OCI-LY7 (cell line): Measurements from ENCODE around the gene PDCD5. TPM values are rescaled to one million over a fixed set of nuclear protein-coding genes. Genes with fewer than 3 reads are reported as not detected.
"Not testable (repeated sequence)": the region's sequence is repeated elsewhere in the genome, so short reads cannot be mapped to it uniquely, and the experiment has no call there.

Experiments
- BruUV-seq: library from RNA; stranded (reverse); fragments of 400-500 nt; replicated peaks from 2 replicates; lab custom pipeline; 2021; lab: Mats Ljungman, UMichigan
- CTCF ChIA-PET: fragments of 300-600 bp; sonication (Branson Sonifier 250); formaldehyde crosslinking; loops from one replicate; lab custom pipeline; 2022; ENCODE audit warnings: antibody characterized with exemption; ENCODE audit not compliant: unreplicated experiment; lab: Charles Lee
- POLR2A ChIA-PET: fragments of 300-600 bp; sonication (Branson Sonifier 250); formaldehyde crosslinking; loops from one replicate; lab custom pipeline; 2022; ENCODE audit warnings: antibody characterized with exemption; lab: Charles Lee
- DNase-seq: peaks from one replicate; pipeline ENCODE4 v3.0.0-alpha.2; 2015; ENCODE audit warnings: low spot score
- H2AFZ ChIP-seq: fragments of 200-600 bp; sonication (generic), shearing (Covaris generic); 2 replicates; pipeline ENCODE4 v1.6.1; 2014; ENCODE audit warnings: mild to moderate bottlenecking, antibody characterized with exemption, low read length, moderate library complexity
- H3K27ac ChIP-seq: fragments of 200-600 bp; sonication (generic); 2 replicates; pipeline ENCODE4 v1.5.1; 2014; ENCODE audit warnings: mixed run types, low read depth, mild to moderate bottlenecking, moderate library complexity, low read length, inconsistent platforms; ENCODE audit not compliant: poor library complexity, severe bottlenecking
- H3K36me3 ChIP-seq: fragments of 200-600 bp; sonication (generic); 2 replicates; pipeline ENCODE4 v1.6.1; 2014; ENCODE audit warnings: mild to moderate bottlenecking, antibody characterized with exemption, low read length, moderate library complexity, mixed read lengths; ENCODE audit not compliant: insufficient read depth
- H3K4me1 ChIP-seq: fragments of 200-600 bp; sonication (generic); 2 replicates; pipeline ENCODE4 v1.5.1; 2014; ENCODE audit warnings: mild to moderate bottlenecking, low read length; ENCODE audit not compliant: insufficient read depth, poor library complexity, severe bottlenecking
- H3K4me2 ChIP-seq: fragments of 200-600 bp; sonication (generic); 2 replicates; pipeline ENCODE4 v1.6.1; 2014; ENCODE audit warnings: mild to moderate bottlenecking, low read length
- H3K4me3 ChIP-seq: fragments of 200-600 bp; sonication (generic); 2 replicates; pipeline ENCODE4 v1.5.1; 2014; ENCODE audit warnings: mild to moderate bottlenecking, low read depth, low read length; ENCODE audit not compliant: poor library complexity, severe bottlenecking
- H3K79me2 ChIP-seq: fragments of 200-600 bp; sonication (generic); 2 replicates; pipeline ENCODE4 v1.6.1; 2016; ENCODE audit warnings: low read depth, mild to moderate bottlenecking, low read length, moderate library complexity, mixed read lengths; ENCODE audit not compliant: insufficient read depth
- H3K9me2 ChIP-seq: fragments of 200-600 bp; sonication (generic); 2 replicates; pipeline ENCODE4 v1.6.1; 2016; ENCODE audit warnings: mild to moderate bottlenecking, low read length, mixed read lengths; ENCODE audit not compliant: insufficient read depth
- H3K9me3 ChIP-seq: fragments of 200-600 bp; sonication (generic); 2 replicates; pipeline ENCODE4 v1.6.1; 2014; ENCODE audit warnings: mild to moderate bottlenecking, mixed run types, low read length, mixed read lengths
- H4K20me1 ChIP-seq: fragments of 200-600 bp; sonication (generic); 2 replicates; pipeline ENCODE4 v1.6.1; 2014; ENCODE audit warnings: mild to moderate bottlenecking, antibody characterized with exemption, low read length, moderate library complexity, mixed read lengths; ENCODE audit not compliant: insufficient read depth
- EZH2phosphoT487 ChIP-seq: fragments of 200-600 bp; sonication (generic); IDR thresholded peaks from 2 replicates; pipeline ENCODE4 v1.6.1; 2018; ENCODE audit warnings: low read depth, borderline replicate concordance, mild to moderate bottlenecking, mixed run types, antibody characterized with exemption, low read length, moderate library complexity, mixed read lengths
- intact Hi-C: fragments of 100-400 bp; cut with micrococcal nuclease; formaldehyde crosslinking; loops from one replicate; pipeline ENCODE4 v1.10.0; 2022; ENCODE audit not compliant: unreplicated experiment
- total RNA-seq, 2 experiments: library from RNA; depleted of rRNA in 1 of 2; stranded (reverse); fragments of >200 nt in 1 of 2; shearing (Covaris generic) in 1 of 2; gene quantifications; 2 replicates each; pipeline ENCODE4 v1.2.3, GENCODE V29; 2014 to 2022
- TF ChIP-seq, protein P1 (sequence below): fragments of 200-600 bp; sonication (generic); conservative IDR thresholded peaks from 2 replicates; pipeline ENCODE4 v1.5.1; 2014; ENCODE audit warnings: mild to moderate bottlenecking, antibody characterized with exemption, low read length, moderate library complexity, mixed read lengths

The PDCD5 gene
- total RNA-seq, 2 experiments from 2014 or later: 162 to 186 TPM

DNA sequence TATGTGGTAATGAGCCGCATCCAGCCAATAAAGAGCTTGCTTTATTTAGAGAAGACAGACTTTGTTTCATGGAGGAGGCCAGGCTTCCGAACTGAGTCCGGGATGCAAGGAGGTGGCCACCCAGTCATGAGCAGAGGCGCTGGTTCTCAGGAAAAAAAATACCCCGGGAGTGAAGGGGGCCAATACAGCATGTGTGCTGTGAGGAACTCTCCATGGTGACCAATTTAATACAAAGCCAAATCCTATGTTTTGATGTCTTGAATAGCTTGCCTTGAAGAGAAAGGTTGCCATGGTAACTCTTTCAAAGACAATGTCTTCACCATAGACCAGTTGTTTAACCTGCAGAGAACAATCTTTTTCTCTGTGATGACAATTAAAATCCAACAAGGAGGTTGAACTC is 43.4 kb upstream of the PDCD5 start:
- Histone ChIP-seq H3K4me1 (no peaks in the 10 kb centered on the region), H3K27ac (no peak overlapping the region), H3K36me3 (no peaks in the 10 kb centered on the region), H3K4me3 (no peak overlapping the region), H4K20me1 (no peaks in the 10 kb centered on the region), H3K4me2 (no peak overlapping the region), H3K79me2 (no peaks in the 10 kb centered on the region), H3K9me2 (no peaks in the 10 kb centered on the region), H3K9me3 (0 out of 2 replicates have a peak, but pooled peaks cover 10% of the 10 kb centered on the region), H2AFZ (no peak overlapping the region)
- POLR2A ChIA-PET: interaction anchor here (0.6 to 0.8 kb wide), 2 partner anchors 198 to 340 kb away, joined by 3 read pairs; no protein-coding TSS in a partner anchor
- BruUV-seq: no TSS peak
- CTCF ChIA-PET: no interaction called here
- intact Hi-C loops: no loop called here
- no peak for DNase-seq
- TF ChIP-seq, protein P1, sequence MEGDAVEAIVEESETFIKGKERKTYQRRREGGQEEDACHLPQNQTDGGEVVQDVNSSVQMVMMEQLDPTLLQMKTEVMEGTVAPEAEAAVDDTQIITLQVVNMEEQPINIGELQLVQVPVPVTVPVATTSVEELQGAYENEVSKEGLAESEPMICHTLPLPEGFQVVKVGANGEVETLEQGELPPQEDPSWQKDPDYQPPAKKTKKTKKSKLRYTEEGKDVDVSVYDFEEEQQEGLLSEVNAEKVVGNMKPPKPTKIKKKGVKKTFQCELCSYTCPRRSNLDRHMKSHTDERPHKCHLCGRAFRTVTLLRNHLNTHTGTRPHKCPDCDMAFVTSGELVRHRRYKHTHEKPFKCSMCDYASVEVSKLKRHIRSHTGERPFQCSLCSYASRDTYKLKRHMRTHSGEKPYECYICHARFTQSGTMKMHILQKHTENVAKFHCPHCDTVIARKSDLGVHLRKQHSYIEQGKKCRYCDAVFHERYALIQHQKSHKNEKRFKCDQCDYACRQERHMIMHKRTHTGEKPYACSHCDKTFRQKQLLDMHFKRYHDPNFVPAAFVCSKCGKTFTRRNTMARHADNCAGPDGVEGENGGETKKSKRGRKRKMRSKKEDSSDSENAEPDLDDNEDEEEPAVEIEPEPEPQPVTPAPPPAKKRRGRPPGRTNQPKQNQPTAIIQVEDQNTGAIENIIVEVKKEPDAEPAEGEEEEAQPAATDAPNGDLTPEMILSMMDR: no peak
- no peak for TF ChIP-seq EZH2phosphoT487

DNA sequence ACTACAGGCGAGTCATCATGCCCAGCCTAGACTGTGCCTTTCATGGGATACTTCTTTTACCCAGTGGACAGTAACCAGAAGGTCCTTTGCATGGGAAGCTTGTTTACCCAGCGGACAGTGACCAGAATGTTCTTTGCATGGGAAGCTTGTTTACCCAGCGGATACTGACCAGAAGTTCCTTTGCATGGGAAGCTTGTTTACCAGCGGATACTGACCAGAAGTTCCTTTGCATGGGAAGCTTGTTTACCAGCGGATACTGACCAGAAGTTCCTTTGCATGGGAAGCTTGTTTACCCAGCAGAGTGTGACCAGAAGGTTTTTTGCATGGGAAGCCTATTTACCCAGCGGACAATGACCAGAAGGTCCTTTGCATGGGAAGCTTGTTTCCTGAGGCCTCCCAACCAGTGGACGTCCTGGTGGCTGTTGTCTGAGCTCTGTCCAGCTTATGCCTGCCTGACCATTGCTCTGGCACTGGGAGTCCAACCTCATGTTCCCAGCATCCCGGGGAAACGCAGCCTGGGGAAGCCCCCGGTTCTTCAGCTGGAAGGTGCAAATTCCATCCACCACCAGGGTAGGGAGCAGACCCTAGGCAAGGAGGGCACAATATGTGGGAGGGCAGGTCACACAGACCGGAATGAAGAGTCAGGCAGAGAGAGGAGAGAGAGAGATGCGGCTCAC is 41.6 kb upstream of the PDCD5 start:
- no peaks in the 10 kb centered on the region for H3K36me3 ChIP-seq
- BruUV-seq: no TSS peak
- intact Hi-C loops: no loop called here
- no peaks in the 10 kb centered on the region for H4K20me1 ChIP-seq
- H3K79me2 ChIP-seq: no peaks in the 10 kb centered on the region
- TF ChIP-seq, protein P1: no peak
- no peak for TF ChIP-seq EZH2phosphoT487
- DNase-seq: no peak
- H2AFZ ChIP-seq: no peak overlapping the region
- no peaks in the 10 kb centered on the region for H3K4me1 ChIP-seq
- CTCF ChIA-PET: no interaction called here
- H3K4me2 ChIP-seq: no peak overlapping the region
- no peak overlapping the region for H3K27ac ChIP-seq
- H3K9me2 ChIP-seq: no peaks in the 10 kb centered on the region
- H3K4me3 ChIP-seq: no peak overlapping the region
- POLR2A ChIA-PET: interaction anchor here (0.6 kb wide), 2 partner anchors 14 to 284 kb away, joined by 3 to 7 read pairs; no protein-coding TSS in a partner anchor
- 0 out of 2 replicates have a peak, but pooled peaks cover 3% of the 10 kb centered on the region for H3K9me3 ChIP-seq

DNA sequence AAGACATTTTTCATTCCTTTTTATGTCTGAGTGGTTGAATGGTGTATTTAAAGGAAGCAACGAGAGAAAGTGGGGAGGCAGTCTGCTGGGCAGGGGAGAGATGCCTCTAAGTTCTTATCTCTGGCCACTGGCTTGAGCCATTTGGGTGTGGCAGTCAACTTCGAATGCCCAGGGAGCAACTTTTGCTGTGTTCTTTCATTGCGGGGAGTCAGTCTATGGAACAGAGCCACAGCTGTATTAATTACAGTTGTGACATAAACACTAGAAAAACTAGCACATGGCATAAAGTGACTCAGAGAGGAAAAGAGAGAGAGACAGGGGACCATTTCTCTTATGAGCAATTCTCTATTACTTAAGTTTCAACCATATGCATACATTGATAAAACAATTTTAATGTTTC is 40.4 kb upstream of the PDCD5 start:
- Histone ChIP-seq H3K4me2 (no peak overlapping the region), H3K79me2 (no peaks in the 10 kb centered on the region), H3K27ac (no peak overlapping the region), H4K20me1 (no peaks in the 10 kb centered on the region), H3K9me3 (no peaks in the 10 kb centered on the region), H2AFZ (no peak overlapping the region), H3K4me3 (no peak overlapping the region), H3K36me3 (no peaks in the 10 kb centered on the region), H3K4me1 (no peaks in the 10 kb centered on the region), H3K9me2 (no peaks in the 10 kb centered on the region)
- ChIA-PET POLR2A (interaction anchor here (0.6 kb wide), 1 partner anchor 1108 kb away, joined by 3 read pairs; no protein-coding TSS in a partner anchor), CTCF (no interaction called here)
- no peak for DNase-seq
- TF ChIP-seq, protein P1: no peak
- no peak for TF ChIP-seq EZH2phosphoT487
- intact Hi-C loops: no loop called here
- BruUV-seq: no TSS peak

DNA sequence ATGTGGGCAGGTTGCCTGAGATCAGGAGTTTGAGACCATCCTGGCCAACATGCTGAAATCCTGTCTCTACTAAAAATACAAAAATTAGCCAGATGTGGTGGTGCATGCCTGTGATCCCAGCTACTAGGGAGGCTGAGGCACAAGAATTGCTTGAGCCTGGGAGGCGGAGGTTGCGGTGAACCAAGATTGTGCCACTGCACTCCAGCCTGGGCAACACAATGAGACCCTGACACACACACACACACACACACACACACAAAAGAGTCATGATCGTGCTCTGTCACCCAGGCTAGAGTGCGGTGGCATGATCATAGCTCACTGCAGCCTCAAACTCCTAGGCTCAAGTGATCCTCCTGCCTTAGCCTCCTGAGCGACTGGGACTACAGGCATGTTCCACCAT is 39.6 kb upstream of the PDCD5 start:
- H2AFZ ChIP-seq, intact Hi-C loops, H3K4me3 ChIP-seq, H3K36me3 ChIP-seq, H3K79me2 ChIP-seq, POLR2A ChIA-PET, H3K9me3 ChIP-seq, H3K4me2 ChIP-seq, DNase-seq, H3K9me2 ChIP-seq, CTCF ChIA-PET, BruUV-seq, H4K20me1 ChIP-seq, H3K27ac ChIP-seq, H3K4me1 ChIP-seq: not testable (repeated sequence)
